Epithelial cell of proximal tubule (primary cell): ENCODE results near the gene HK1. TPM values are rescaled to one million over a fixed set of nuclear protein-coding genes. Genes with fewer than 3 reads are reported as not detected.

Source experiments
- DNase-seq: peaks from one replicate; pipeline ENCODE4 v3.0.0-alpha.2; 2011; ENCODE audit warnings: low read depth
- H3K4me3 ChIP-seq: 2 replicates; pipeline ENCODE4 v1.5.1; 2011; ENCODE audit warnings: low read depth, mild to moderate bottlenecking, low read length
- CTCF ChIP-seq: conservative IDR thresholded peaks from 2 replicates; pipeline ENCODE4 v1.5.1; 2012; ENCODE audit warnings: low read depth, mild to moderate bottlenecking, low read length
- total RNA-seq: library from RNA; depleted of rRNA; stranded (reverse); fragments of >200 nt; gene quantifications from 2 replicates; pipeline ENCODE4 v1.2.3, GENCODE V29; 2015

Gene HK1
- total RNA-seq, 1 donor from 2014 or later = 84.4 TPM

GRCh38 chr10:69334302-69335062 is 56.2 kb downstream of the HK1 start:
- no peak for TF ChIP-seq CTCF
- no peak for DNase-seq
- no peak overlapping the region for H3K4me3 ChIP-seq

- H3K4me3 ChIP-seq = no peak overlapping the region
- no peak for TF ChIP-seq CTCF
- no peak for DNase-seq
These were observed 56.8 kb downstream of the HK1 start for GRCh38 chr10:69335063-69335587.

GRCh38 chr10:69335613-69336012 is 57.3 kb downstream of the HK1 start:
- H3K4me3 ChIP-seq = no peak overlapping the region
- DNase-seq = no peak
- TF ChIP-seq CTCF = no peak

GRCh38 chr10:69336952-69337295 is 58.6 kb downstream of the HK1 start:
- no peak for DNase-seq
- TF ChIP-seq CTCF = no peak
- H3K4me3 ChIP-seq = no peak overlapping the region

GRCh38 chr10:69337296-69338132 is 59.2 kb downstream of the HK1 start:
- H3K4me3 ChIP-seq = no peak overlapping the region
- TF ChIP-seq CTCF = no peak
- DNase-seq = peak; percentile 59

GRCh38 chr10:69338133-69338456 is 59.8 kb downstream of the HK1 start:
- no peak overlapping the region for H3K4me3 ChIP-seq
- no peak for TF ChIP-seq CTCF

More at GRCh38 chr10:69338133-69338456, 59.8 kb downstream of the HK1 start:
- no peak for DNase-seq
